ENCODE data around the gene LRP3.
"Not testable (repeated sequence)": the region's sequence is repeated elsewhere in the genome, so short reads cannot be mapped to it uniquely, and the experiment has no call there.

DNA sequence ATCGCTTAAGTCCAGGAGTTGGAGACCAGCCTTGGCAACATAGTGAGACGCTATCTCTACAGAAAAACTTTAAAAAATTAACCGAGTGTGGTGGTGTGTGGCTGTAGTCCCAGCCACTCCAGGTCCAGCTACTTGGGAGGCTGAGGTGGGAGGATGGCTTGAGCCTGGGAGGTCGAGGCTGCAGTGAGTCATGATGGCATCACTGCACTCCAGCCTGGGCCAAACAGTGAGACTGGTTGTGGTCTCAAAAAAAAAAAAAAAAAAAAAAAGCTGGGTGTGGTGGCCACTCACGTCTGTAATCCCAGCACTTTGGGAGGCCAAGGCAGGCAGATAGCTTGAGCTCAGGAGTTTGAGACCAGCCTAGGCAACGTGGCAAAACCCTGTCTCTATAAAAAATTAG is 28.1 kb upstream of the LRP3 start:
- TF ChIP-seq, protein P1, sequence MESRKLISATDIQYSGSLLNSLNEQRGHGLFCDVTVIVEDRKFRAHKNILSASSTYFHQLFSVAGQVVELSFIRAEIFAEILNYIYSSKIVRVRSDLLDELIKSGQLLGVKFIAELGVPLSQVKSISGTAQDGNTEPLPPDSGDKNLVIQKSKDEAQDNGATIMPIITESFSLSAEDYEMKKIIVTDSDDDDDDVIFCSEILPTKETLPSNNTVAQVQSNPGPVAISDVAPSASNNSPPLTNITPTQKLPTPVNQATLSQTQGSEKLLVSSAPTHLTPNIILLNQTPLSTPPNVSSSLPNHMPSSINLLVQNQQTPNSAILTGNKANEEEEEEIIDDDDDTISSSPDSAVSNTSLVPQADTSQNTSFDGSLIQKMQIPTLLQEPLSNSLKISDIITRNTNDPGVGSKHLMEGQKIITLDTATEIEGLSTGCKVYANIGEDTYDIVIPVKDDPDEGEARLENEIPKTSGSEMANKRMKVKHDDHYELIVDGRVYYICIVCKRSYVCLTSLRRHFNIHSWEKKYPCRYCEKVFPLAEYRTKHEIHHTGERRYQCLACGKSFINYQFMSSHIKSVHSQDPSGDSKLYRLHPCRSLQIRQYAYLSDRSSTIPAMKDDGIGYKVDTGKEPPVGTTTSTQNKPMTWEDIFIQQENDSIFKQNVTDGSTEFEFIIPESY (IDR thresholded peaks at IDR 0.05; ENCODE audit: borderline replicate concordance, low read depth) = not testable (repeated sequence)
- not testable (repeated sequence) for TF ChIP-seq FOXM1 (IDR thresholded peaks at IDR 0.05; ENCODE audit: low read depth); GATA2 (CRISPR knock-in tag; IDR thresholded peaks at IDR 0.05); RXRA (IDR thresholded peaks at IDR 0.05; ENCODE audit: borderline replicate concordance, low read depth); NFIC (IDR thresholded peaks at IDR 0.05; ENCODE audit: borderline replicate concordance); EP300 (IDR thresholded peaks at IDR 0.05; ENCODE audit: borderline replicate concordance in 1 of 2, low read depth in 1 of 2, low read length in 1 of 2)
- TF ChIP-seq, protein P2, sequence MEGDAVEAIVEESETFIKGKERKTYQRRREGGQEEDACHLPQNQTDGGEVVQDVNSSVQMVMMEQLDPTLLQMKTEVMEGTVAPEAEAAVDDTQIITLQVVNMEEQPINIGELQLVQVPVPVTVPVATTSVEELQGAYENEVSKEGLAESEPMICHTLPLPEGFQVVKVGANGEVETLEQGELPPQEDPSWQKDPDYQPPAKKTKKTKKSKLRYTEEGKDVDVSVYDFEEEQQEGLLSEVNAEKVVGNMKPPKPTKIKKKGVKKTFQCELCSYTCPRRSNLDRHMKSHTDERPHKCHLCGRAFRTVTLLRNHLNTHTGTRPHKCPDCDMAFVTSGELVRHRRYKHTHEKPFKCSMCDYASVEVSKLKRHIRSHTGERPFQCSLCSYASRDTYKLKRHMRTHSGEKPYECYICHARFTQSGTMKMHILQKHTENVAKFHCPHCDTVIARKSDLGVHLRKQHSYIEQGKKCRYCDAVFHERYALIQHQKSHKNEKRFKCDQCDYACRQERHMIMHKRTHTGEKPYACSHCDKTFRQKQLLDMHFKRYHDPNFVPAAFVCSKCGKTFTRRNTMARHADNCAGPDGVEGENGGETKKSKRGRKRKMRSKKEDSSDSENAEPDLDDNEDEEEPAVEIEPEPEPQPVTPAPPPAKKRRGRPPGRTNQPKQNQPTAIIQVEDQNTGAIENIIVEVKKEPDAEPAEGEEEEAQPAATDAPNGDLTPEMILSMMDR (IDR thresholded peaks at IDR 0.05) = not testable (repeated sequence)

All from SK-N-SH (cell line).